HG02798 (cell line): ENCODE results near the gene PBX1.

Experiments
- ATAC-seq: cut with Tn5 transposase; IDR thresholded peaks from one replicate; pipeline ENCODE4 v1.9.1; 2021; ENCODE audit warnings: mild to moderate bottlenecking; ENCODE audit not compliant: unreplicated experiment, poor library complexity

Gene PBX1

DNA sequence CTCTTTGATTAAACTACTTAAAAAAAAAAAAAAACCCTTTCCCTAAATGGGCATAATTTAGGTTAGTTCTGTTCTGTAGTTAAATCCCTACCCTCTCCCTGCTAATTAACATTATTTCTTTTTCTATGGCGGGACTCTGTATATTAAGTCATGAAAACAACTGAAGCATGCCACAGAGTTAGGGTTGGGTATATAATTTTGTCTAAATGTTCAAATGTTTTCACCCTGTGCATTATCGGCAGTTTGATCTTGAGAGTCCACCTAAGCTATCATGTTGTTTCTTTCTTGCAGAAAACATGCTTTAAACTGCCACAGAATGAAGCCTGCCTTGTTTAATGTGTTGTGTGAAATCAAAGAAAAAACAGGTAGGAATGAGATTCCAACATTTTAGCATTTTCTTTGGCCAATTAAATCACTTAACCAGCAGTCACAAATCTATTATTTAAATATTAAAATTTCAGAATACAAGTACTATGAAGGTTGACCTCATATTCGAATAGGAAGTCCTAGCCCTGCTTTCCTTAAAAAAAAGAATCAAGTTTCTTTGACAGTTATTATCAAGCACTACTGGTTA lies 4.0 kb downstream of the PBX1 start:
- ATAC-seq: no peak

DNA sequence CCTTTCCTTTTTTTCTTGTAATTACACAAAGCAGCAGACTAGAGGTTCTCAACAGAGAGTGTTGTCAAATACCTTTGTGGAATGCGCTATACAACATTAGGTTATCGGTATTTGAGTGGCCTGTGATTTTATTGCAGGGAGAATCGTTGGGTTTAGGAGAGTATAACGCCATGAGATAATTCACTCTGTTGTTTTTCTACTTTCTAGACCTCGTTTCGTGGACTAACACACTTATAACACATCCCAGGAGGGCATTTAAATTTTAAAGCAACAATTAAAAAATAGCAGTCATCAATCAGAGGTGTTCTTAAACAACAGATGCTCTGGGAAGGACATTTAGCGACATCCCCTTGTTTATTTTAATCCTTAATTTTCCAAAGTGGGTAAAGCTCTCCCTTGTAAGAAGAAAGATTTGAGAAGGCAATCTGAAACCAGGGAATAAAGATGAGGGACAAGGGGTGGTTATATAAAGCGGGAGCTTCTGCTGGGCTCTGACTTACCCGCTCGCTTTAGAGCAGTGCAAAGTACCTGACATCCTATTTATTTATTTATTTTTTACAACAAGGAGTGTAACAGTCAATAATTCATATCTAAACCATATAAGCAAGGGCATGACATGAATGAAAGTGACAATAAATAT lies 4.9 kb downstream of the PBX1 start:
- no peak for ATAC-seq

DNA sequence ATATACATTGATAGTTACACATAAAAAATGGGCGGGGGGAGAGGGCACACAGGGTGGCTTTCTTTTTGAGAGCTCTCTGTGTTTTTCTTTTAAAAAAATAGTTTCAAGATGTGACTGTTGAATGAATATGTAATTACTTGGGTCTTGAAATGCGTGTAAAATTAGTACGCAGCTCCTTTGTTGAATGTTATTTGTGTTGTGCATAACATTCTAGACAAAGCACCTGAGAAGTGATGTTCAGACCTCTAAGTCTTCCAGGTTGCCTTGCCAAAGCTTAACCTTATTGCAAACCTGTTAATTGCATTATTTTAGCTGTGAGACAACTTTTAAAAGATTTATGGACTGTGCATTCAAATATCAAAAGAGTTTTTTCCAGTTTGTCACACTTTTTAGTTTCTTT lies 5.4 kb downstream of the PBX1 start:
- ATAC-seq: no peak

GRCh38 chr1:164565357-164565756 lies 6.4 kb downstream of the PBX1 start:
- no peak for ATAC-seq

GRCh38 chr1:164567774-164568173 lies 8.8 kb downstream of the PBX1 start:
- no peak for ATAC-seq

DNA sequence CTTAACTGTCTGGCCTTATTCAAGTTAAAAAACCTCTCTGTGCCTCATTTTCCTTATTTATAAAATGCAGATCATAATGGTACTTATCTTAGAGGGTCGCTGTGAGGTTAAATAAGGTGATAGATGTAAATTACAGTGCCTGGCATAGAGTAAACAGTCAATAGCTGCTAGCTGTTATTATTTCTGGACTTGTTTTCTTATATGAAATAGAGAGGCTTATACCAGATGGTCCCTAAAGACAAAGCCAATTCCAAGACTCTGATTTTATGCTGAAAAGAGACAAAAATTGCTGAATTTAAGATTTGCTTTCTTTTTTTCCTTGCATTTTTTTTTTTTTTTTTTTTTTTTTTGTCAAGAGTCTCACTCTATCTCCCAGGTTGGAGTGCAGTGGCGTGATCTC lies 10.3 kb downstream of the PBX1 start:
- no peak for ATAC-seq

DNA sequence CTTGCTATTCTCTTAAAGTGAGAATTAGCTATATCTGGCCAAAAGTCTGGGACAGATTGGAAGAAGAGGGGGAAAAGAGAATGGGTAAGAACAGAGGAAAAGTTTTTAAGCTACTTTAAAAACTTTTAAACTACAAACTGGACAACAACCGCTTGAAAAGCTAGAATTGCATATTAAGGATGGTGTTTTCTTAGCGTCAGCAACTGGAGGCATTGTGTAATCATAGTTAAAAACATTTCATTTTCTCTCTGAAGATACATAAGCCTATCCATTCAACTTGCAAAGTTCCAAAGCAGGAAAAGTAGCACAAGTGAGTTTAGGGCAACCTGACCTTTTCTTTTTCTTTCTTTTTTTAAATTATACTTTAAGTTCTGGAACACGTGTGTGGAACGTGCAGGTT lies 10.9 kb downstream of the PBX1 start:
- ATAC-seq: no peak

DNA sequence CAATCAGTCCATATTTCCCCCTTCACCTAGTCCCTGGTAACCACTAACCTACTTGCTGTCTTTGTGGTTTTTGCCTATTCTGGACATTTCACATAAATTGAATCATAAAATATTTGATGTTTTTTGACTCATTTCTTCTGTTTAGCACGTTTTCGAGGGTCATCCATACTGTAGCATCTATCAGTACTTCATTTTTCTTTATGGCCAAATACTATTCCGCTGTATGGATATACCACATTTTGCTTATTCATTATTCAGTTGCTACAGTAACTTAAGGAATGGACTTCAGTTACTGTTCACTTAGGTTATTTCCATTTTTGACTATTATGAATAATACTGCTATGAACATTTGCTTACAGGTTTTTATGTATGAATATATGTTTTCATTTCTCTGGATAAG lies 12.3 kb downstream of the PBX1 start:
- no peak for ATAC-seq

DNA sequence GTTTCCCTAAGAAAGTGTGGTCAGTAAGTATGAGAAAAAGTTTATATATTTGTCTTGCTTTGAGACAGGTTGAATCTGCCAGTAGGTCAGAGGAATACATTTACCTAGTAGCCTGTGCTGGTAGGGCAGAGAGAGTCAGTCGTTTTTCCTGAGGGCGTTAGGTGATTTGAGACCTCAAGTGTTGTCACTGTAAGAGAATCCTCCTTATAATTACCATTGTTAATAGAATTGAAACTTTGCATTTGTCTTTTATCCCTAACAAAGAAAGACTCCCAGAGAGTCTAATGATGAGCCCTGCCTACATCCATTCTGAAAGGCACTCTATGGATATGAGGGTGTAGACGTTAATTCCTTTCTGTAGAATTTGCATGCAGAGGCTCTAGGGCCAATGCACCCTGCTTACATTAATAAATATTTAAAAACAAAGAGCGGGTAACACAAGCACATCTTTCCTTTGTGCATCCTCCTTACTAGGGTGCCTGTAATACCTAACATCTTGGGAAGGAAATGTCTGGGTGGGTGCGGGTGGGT lies 16.4 kb downstream of the PBX1 start:
- no peak for ATAC-seq

DNA sequence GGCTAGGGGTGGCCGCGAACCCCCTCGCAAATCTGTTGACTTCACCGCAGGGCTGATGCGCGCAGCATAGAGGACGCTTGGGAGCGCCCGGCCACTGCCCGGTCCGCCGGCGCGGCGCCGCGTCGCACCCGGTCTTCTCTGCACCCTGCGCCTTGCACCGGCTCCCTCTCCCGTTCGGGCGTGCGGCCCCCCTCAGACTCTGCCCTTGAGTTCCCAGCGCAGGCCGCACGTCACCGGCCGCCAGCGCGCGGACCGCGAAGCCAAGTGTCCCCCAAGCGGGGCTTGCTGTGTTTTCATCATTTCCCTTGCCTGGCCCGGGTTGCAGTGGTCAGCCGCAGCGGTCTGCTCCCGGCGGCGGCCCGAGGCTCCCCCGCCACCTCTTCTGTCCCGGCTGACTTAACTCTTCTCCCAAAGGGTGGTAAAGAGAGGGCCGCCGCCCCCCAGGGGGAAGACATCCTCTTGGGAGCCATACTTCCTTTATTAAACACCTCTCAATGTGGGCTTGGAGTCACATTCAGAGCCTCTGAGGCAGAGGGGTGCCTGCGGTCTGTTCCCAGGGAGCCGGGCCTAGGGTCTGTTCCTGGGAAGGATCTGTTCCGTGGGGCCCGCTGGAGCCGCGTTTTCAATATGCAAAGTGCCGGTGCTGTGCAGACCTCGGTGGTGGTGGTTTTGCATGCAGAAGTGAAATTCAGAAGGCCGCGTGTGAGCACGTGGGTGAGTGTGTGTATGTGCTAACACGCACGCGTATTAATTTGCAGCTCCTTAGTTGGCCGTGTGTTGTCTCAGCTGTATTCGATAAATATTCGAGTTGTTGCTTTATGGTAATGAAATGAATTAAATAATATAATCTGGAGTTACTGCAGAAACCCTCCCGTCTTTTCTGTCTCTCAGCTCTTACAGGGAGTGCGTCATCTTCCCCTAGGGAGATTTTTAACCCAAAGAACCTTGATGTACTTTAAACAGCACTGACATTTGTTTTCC lies 17.6 kb downstream of the PBX1 start:
- no peak for ATAC-seq

- no peak for ATAC-seq
Observed at GRCh38 chr1:164577291-164577690, 18.3 kb downstream of the PBX1 start.

DNA sequence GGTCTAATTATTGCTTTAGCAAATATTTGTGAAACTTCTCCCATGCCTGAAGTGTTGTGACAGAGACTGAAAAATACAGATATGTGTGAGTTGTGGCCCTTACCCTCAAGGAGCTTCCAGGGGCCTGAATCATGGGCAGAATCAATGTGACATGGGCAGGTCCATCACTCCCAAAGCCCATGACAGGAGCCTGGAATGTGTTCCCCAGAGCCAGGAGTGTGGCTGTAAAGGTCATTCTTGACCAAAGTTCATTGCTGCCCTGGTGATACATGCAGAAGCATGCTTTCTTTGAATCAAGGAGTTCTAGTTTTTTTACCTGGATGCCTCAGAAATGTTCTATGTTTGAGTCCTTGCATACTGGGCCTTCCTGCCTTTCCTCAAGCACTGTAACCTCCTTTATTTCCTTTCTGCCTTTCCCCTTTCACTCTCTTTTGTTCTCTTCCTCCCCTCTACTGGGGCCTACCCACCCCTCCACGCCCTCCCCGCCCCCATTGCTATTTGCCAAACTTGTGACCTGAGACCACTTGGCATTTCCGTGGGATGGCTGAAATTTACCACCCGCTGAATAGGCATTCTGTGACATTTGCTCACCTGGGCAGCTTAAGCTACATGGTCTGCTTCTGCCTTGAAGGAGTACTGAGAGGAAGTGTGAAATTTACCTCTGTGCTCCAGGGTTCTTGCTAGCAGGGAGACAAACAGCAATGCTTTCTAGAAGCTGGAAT lies 19.7 kb downstream of the PBX1 start:
- no peak for ATAC-seq

DNA sequence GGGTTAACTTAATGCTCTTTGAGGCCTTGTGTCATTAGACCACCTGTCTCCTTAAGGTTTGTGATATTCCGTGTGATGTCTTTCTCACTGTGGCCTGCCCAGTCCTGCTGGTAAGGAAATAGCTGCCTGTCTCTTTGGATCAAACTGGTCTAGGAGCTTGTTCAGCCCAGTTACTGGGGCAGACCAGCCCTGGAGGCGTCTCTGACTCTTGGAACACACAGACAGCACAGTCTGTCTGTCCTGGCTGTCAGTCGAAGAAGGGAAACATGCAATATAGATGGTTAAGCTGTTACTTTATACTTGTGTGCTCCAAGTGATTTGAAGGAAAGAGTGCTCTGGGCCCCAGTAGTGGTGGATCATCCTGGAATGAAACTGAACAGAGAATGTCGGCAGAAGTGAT lies 20.4 kb downstream of the PBX1 start:
- no peak for ATAC-seq

- ATAC-seq: no peak
Observed at GRCh38 chr1:164581762-164582161, 22.8 kb downstream of the PBX1 start.

DNA sequence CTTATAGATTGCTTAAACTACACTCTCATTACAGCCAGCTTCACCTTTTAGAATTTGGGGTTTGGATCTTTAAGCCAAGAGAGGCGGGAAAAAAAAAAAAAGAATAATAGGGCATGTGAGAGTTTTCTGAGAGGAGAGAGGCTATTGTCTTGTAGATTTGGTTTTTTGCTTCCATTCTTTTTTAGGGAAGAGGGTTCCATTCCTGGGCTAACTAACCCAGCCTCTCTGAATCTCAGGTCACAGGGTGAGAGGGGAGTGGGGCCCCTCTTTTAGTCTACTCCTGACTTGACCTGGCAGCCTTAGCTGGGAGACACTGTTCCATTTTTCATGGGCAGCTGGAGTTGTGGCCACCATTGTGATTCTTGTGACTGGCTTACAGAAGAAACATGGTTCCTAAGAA lies 24.2 kb downstream of the PBX1 start:
- ATAC-seq: no peak

DNA sequence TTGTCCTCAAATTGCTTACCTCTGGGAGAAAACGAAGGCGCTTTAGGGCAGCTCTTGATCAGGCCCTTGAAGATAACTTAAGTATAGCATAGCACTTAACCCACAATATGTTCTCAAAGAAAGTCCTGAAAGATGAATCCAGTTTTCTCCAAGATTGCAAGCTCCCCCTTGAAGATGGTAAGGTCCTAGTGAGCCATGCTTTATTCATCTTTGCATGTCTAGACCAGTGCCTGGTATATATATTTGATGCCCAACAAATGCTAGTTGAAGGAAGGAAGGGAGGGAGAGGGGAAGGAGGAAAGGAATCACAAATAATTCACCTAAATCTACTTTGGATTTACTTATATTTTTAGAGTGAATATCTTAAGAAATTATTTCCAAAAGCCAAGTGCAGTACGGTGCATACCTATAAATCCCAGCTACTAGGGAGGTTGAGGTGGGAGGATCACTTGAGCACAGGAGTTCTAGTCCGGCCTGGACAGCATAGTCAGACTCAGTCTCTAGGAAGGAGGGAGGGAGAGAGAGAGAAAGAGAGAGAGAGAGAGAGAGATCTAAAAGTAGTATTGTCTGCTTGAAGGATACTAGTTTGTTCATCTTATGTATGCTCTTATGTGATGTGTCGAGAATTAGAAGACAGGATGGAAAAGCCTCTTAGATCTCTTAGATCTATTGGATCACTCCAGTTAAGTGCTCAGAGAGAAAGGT lies 25.0 kb downstream of the PBX1 start:
- no peak for ATAC-seq

GRCh38 chr1:164586591-164586990 lies 27.6 kb downstream of the PBX1 start:
- ATAC-seq: no peak

- no peak for ATAC-seq
Observed at GRCh38 chr1:164587617-164588501, 28.9 kb downstream of the PBX1 start.
